Ascending aorta (tissue), 2 donors: ENCODE data around the gene MED28. TPM values are rescaled to one million over a fixed set of nuclear protein-coding genes. Genes with fewer than 3 reads are reported as not detected.

ENCODE experiments used
- DNase-seq, 2 donors: peaks; one replicate each; pipeline ENCODE4 v3.0.0-alpha.2; 2019; ENCODE audit warnings: low spot score in 2 of 2
- H3K27ac ChIP-seq, 2 donors: fragments of 200-600 bp; sonication (generic); one replicate each; pipeline ENCODE4 v1.5.1; 2016 to 2017; ENCODE audit warnings: mild to moderate bottlenecking in 1 of 2
- H3K27me3 ChIP-seq: fragments of 200-600 bp; sonication (generic); one replicate; pipeline ENCODE4 v1.5.1; 2017
- H3K36me3 ChIP-seq, 2 donors: fragments of 200-600 bp; sonication (generic); one replicate each; pipeline ENCODE4 v1.5.1; 2016
- H3K4me1 ChIP-seq, 2 donors: fragments of 200-600 bp; sonication (generic); one replicate each; pipeline ENCODE4 v1.5.1; 2016 to 2017; ENCODE audit warnings: mild to moderate bottlenecking in 1 of 2
- H3K4me3 ChIP-seq, 2 donors: fragments of 200-600 bp; sonication (generic); one replicate each; pipeline ENCODE4 v1.5.1; 2016 to 2017; ENCODE audit warnings: mild to moderate bottlenecking in 1 of 2
- H3K9me3 ChIP-seq, 2 donors: fragments of 200-600 bp; sonication (generic); one replicate each; pipeline ENCODE4 v1.5.1; 2016
- intact Hi-C: fragments of 100-400 bp; cut with DNase I; formaldehyde crosslinking; loops from one replicate; pipeline ENCODE4 v1.15.1; 2023
- total RNA-seq: library from RNA; depleted of rRNA; stranded (reverse); fragments of >200 nt; gene quantifications from one replicate; pipeline ENCODE4 v1.1.0, GENCODE V29; 2016
- TF ChIP-seq, protein P1 (sequence below), 3 experiments: fragments of 200-600 bp in 2 of 3; fragments of 450-650 bp in 1 of 3; sonication (generic) in 2 of 3; IDR thresholded peaks; one replicate each; pipeline ENCODE4 v1.5.1; 2016 to 2019; ENCODE audit warnings: antibody characterized with exemption in 3 of 3, mild to moderate bottlenecking in 1 of 3, moderate library complexity in 1 of 3

The MED28 gene
- total RNA-seq, 1 donor from 2014 or later: 6.2 TPM

DNA sequence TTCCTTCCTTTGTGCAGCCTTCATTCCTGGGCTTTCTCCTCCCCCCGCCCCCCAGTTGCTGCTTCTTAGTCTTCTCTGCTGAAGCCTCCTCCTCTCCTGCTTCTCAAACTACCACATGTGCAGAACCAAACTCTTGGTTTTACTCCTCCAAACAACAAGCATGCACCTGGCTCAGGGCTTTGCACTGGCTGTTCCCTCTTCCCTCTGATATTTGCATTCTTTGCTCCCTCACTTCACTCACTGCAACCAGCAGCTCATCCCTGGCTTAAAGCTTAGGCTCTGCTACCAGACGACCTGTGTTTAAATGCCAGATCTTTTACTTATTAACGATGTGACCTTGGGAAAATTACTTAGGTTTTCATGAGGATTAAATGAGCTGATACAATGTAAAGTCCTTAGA lies 51.4 kb downstream of the MED28 start:
- Histone ChIP-seq H3K27me3 (no peaks in the 10 kb centered on the region), H3K27ac (no peak overlapping the region), H3K36me3 (no peaks in the 10 kb centered on the region), H3K9me3 (no peaks in the 10 kb centered on the region), H3K4me1 (no peaks in the 10 kb centered on the region), H3K4me3 (no peak overlapping the region)
- TF ChIP-seq, protein P1, sequence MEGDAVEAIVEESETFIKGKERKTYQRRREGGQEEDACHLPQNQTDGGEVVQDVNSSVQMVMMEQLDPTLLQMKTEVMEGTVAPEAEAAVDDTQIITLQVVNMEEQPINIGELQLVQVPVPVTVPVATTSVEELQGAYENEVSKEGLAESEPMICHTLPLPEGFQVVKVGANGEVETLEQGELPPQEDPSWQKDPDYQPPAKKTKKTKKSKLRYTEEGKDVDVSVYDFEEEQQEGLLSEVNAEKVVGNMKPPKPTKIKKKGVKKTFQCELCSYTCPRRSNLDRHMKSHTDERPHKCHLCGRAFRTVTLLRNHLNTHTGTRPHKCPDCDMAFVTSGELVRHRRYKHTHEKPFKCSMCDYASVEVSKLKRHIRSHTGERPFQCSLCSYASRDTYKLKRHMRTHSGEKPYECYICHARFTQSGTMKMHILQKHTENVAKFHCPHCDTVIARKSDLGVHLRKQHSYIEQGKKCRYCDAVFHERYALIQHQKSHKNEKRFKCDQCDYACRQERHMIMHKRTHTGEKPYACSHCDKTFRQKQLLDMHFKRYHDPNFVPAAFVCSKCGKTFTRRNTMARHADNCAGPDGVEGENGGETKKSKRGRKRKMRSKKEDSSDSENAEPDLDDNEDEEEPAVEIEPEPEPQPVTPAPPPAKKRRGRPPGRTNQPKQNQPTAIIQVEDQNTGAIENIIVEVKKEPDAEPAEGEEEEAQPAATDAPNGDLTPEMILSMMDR (IDR thresholded peaks at IDR 0.05): no peak
- DNase-seq: no peak
- intact Hi-C loops: no loop called here

DNA sequence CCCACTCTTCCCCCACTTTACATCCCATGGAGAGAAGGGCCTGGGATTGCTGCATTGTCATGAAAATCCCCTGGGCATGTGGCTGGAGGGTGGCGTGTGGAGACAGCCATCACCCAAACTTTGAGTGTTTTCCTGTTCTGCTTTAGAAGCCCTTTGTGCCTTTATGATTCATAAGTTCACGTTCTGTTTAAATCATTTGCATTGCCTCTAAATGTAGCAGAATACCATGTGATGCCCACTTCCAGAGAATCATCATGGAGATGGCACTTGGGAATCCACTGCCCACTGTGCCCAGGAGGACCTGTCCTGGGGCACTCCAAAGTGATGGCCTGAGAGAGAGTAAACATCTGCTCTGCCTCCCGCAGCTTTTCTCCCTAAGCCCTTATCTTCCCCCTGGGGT lies 52.8 kb downstream of the MED28 start:
- Histone ChIP-seq H3K27ac (no peak overlapping the region), H3K36me3 (no peaks in the 10 kb centered on the region), H3K4me1 (no peaks in the 10 kb centered on the region), H3K4me3 (no peak overlapping the region), H3K27me3 (no peaks in the 10 kb centered on the region), H3K9me3 (peaks cover 0 to 10% of the 10 kb centered on the region in 2 donors)
- no peak for DNase-seq
- intact Hi-C loops: no loop called here
- TF ChIP-seq, protein P1 (IDR thresholded peaks at IDR 0.05): no peak

DNA sequence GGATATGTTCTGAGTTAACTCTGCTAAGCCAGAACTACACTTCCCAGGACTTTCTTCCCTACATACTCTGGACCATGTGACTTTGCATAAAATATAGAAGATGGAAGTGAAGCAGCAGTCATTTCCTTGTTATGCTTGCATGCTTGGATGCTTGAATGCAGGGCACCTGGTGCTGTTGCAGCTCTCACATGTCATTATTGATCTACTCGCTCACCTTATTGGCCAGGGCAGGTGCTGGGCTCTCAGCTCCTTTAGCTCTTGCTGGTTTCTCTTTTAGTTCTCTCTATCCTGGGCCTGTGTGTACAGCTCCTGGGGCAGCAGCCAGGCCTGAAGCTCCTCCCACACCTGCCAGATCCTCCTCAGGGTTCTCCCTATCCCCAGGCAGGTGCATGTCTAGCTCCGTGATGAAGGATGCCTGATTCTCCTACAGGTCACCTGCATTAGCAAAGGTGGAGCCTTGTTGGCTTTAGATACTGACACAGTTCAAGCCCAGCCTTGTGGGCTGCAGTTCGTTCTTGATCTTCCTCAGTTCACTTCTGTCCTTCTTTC lies 53.3 kb downstream of the MED28 start:
- H3K9me3 ChIP-seq: peaks cover 0 to 10% of the 10 kb centered on the region in 2 donors
- intact Hi-C loops: no loop called here
- TF ChIP-seq, protein P1 (IDR thresholded peaks at IDR 0.05): no peak
- H3K4me1 ChIP-seq: no peaks in the 10 kb centered on the region
- H3K27me3 ChIP-seq: no peaks in the 10 kb centered on the region
- H3K36me3 ChIP-seq: no peaks in the 10 kb centered on the region
- H3K27ac ChIP-seq: no peak overlapping the region
- H3K4me3 ChIP-seq: no peak overlapping the region
- no peak for DNase-seq

DNA sequence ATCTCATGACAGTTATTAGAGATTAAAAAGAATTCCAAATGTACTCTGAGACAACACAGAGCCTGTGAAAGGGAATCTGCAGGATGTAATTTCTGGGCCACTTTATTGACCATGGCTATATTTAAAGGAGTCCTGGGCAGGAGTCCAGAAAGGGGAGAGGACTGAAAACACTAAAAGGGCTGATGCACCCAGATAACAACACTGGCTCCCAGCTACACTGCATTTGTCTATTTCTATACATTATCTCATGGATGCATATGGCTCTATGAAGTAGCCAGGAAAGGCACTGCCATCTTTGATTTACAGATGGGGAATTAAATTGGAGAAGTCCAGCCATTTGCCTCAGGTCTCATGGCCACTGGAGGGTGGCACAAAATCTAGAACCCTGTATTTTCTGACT lies 56.0 kb downstream of the MED28 start:
- Histone ChIP-seq H3K4me1 (no peaks in the 10 kb centered on the region), H3K36me3 (no peaks in the 10 kb centered on the region), H3K4me3 (no peak overlapping the region), H3K27me3 (no peaks in the 10 kb centered on the region), H3K27ac (no peak overlapping the region), H3K9me3 (peaks cover 0 to 10% of the 10 kb centered on the region in 2 donors)
- no peak for DNase-seq
- intact Hi-C loops: no loop called here
- TF ChIP-seq, protein P1 (IDR thresholded peaks at IDR 0.05): no peak

DNA sequence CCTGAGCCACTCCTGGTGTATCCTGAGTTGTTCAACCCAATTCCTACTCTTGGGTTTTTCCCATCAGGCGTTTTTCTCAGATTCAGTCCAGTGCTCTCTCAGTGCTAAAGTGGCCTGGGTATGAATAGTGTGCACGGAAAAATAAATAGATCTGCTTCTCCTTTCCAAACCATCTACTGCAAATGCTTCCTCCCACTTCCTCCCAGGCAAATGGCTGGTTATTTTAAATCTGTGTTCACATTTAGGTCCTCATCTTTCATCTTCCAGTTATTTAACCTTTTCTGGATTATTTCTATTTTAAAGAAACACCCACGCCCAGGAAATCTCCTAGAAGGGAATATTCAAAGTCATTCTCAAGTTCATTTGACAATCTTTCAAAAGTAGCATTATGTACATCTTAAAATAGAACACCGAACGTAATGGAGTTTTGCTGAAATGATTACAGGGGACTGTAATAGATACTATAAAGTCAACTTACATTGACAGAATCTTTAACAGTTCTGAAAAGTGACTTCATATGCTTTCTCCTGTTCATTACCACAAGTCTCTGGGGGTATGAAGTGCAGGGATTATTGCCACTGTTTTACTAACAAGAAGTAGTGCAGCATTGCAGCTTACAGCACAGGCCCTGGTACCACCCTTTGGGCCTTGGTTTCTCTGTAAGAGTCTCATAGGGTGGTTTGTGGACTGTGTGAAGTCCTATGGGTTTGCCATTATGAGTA lies 66.3 kb downstream of the MED28 start:
- TF ChIP-seq, protein P1 (IDR thresholded peaks at IDR 0.05): no peak
- intact Hi-C loops: no loop called here
- Histone ChIP-seq H3K4me1 (no peaks in the 10 kb centered on the region), H3K36me3 (no peaks in the 10 kb centered on the region), H3K27me3 (no peaks in the 10 kb centered on the region), H3K27ac (no peak overlapping the region), H3K4me3 (no peak overlapping the region), H3K9me3 (no peaks in the 10 kb centered on the region)
- no peak for DNase-seq
